ENCODE data around the gene FGF19. TPM values are rescaled to one million over a fixed set of nuclear protein-coding genes. Genes with fewer than 3 reads are reported as not detected.
A peak's percentile ranks its signal among the peaks of the same experiment; 100 is the strongest.

Gene FGF19
- total RNA-seq, 1 donor = not detected

- no peak overlapping the region for H3K4me3 ChIP-seq (ENCODE audit: low read depth, low read length)
- no peak for TF ChIP-seq CTCF (IDR thresholded peaks at IDR 0.05; ENCODE audit: insufficient read depth, low read length)
- no peak for DNase-seq (ENCODE audit: low read depth)
Observed at GRCh38 chr11:69684651-69685050, 19.2 kb downstream of the FGF19 start.

- no peak for DNase-seq (ENCODE audit: low read depth)
- peak; percentile 31 for TF ChIP-seq CTCF (IDR thresholded peaks at IDR 0.05; ENCODE audit: insufficient read depth, low read length)
- H3K4me3 ChIP-seq (ENCODE audit: low read depth, low read length) = no peak overlapping the region
Observed at GRCh38 chr11:69683764-69684333, 20.0 kb downstream of the FGF19 start.

- DNase-seq (ENCODE audit: low read depth) = no peak
- H3K4me3 ChIP-seq (ENCODE audit: low read depth, low read length) = no peak overlapping the region
- no peak for TF ChIP-seq CTCF (IDR thresholded peaks at IDR 0.05; ENCODE audit: insufficient read depth, low read length)
Observed at GRCh38 chr11:69682681-69683326, 21.0 kb downstream of the FGF19 start.

GRCh38 chr11:69682221-69682620 is 21.6 kb downstream of the FGF19 start:
- no peak for DNase-seq (ENCODE audit: low read depth)
- no peak for TF ChIP-seq CTCF (IDR thresholded peaks at IDR 0.05; ENCODE audit: insufficient read depth, low read length)
- no peak overlapping the region for H3K4me3 ChIP-seq (ENCODE audit: low read depth, low read length)

- no peak overlapping the region for H3K4me3 ChIP-seq (ENCODE audit: low read depth, low read length)
- no peak for TF ChIP-seq CTCF (IDR thresholded peaks at IDR 0.05; ENCODE audit: insufficient read depth, low read length)
- DNase-seq (ENCODE audit: low read depth) = no peak
Observed at GRCh38 chr11:69680688-69681087, 23.1 kb downstream of the FGF19 start.

GRCh38 chr11:69677749-69678148 is 26.1 kb downstream of the FGF19 start:
- TF ChIP-seq CTCF (IDR thresholded peaks at IDR 0.05; ENCODE audit: insufficient read depth, low read length) = no peak
- H3K4me3 ChIP-seq (ENCODE audit: low read depth, low read length) = no peak overlapping the region
- no peak for DNase-seq (ENCODE audit: low read depth)
